Inflammatory macrophage treated with lipopolysaccharide for 4 hours (primary cell): Measurements from ENCODE around the gene GPR107.
A peak's percentile ranks its signal among the peaks of the same experiment; 100 is the strongest.

Experiments
- DNase-seq: peaks from one replicate; pipeline ENCODE4 v3.0.0-alpha.2; 2020

GPR107 gene

GRCh38 chr9:130028493-130029222 lies 25.0 kb upstream of the GPR107 start:
- no peak for DNase-seq

- DNase-seq: no peak
Observed at GRCh38 chr9:130029223-130029973, 24.3 kb upstream of the GPR107 start.

GRCh38 chr9:130030651-130031127 lies 23.0 kb upstream of the GPR107 start:
- DNase-seq: no peak

- DNase-seq: peak; percentile 86
Observed at GRCh38 chr9:130034570-130034969, 19.1 kb upstream of the GPR107 start.

GRCh38 chr9:130036099-130036498 lies 17.6 kb upstream of the GPR107 start:
- peak; percentile 79 for DNase-seq

- DNase-seq: peak; percentile 45
Observed at GRCh38 chr9:130039528-130040147, 14.1 kb upstream of the GPR107 start.

GRCh38 chr9:130040984-130041647 lies 12.6 kb upstream of the GPR107 start:
- no peak for DNase-seq

GRCh38 chr9:130041648-130042405 lies 11.9 kb upstream of the GPR107 start:
- DNase-seq: no peak

GRCh38 chr9:130042406-130042884 lies 11.3 kb upstream of the GPR107 start:
- DNase-seq: no peak

- peak; percentile 78 for DNase-seq
Observed at GRCh38 chr9:130042885-130043653, 10.6 kb upstream of the GPR107 start, which contains the start of gene FNBP1. TSS of gene FNBP1 (minus strand) at chr9:130043189. CDS start at chr9:130042975, 214 bp downstream.

GRCh38 chr9:130043654-130044623 lies 9.8 kb upstream of the GPR107 start:
- no peak for DNase-seq

GRCh38 chr9:130045725-130046450 lies 7.8 kb upstream of the GPR107 start:
- peak; percentile 79 for DNase-seq

- DNase-seq: no peak
Observed at GRCh38 chr9:130049431-130050210, 4.1 kb upstream of the GPR107 start.

- DNase-seq: no peak
Observed at GRCh38 chr9:130050462-130050861, 3.2 kb upstream of the GPR107 start.

- DNase-seq: peak; percentile 83
Observed at GRCh38 chr9:130051855-130052254, 1.9 kb upstream of the GPR107 start.

GRCh38 chr9:130053109-130053503 lies 600 bp upstream of the GPR107 start:
- DNase-seq: no peak

GRCh38 chr9:130054325-130054786 lies 650 bp downstream of the GPR107 start:
- DNase-seq: no peak

GRCh38 chr9:130054820-130055219 lies 1.1 kb downstream of the GPR107 start:
- DNase-seq: no peak
